Measurements from ENCODE around the gene SLCO3A1.

- TF ChIP-seq, protein P1, sequence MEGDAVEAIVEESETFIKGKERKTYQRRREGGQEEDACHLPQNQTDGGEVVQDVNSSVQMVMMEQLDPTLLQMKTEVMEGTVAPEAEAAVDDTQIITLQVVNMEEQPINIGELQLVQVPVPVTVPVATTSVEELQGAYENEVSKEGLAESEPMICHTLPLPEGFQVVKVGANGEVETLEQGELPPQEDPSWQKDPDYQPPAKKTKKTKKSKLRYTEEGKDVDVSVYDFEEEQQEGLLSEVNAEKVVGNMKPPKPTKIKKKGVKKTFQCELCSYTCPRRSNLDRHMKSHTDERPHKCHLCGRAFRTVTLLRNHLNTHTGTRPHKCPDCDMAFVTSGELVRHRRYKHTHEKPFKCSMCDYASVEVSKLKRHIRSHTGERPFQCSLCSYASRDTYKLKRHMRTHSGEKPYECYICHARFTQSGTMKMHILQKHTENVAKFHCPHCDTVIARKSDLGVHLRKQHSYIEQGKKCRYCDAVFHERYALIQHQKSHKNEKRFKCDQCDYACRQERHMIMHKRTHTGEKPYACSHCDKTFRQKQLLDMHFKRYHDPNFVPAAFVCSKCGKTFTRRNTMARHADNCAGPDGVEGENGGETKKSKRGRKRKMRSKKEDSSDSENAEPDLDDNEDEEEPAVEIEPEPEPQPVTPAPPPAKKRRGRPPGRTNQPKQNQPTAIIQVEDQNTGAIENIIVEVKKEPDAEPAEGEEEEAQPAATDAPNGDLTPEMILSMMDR (IDR thresholded peaks at IDR 0.05 in 8 of 11, conservative IDR thresholded peaks at IDR 0.05 in 3 of 11): no peak
- TF ChIP-seq POLR2AphosphoS5 (IDR thresholded peaks at IDR 0.05): no peak
- TF ChIP-seq POLR2A (IDR thresholded peaks at IDR 0.05): no peak
These were observed 262.3 kb downstream of the SLCO3A1 start for GRCh38 chr15:92115834-92116233.
